HEK293 (cell line): ENCODE measurements around the gene RABEP2.

Source experiments
- TCF7L2 ChIP-seq: IDR thresholded peaks from 2 replicates; pipeline ENCODE4 v1.6.1; 2011; ENCODE audit warnings: low read depth, mild to moderate bottlenecking, inconsistent platforms, low read length, moderate library complexity, borderline replicate concordance
- ZNF214 ChIP-seq: fragments of 450-650 bp; formaldehyde crosslinking; IDR thresholded peaks from 2 replicates; pipeline ENCODE4 v1.5.1; 2017; ENCODE audit warnings: missing biosample characterization, mild to moderate bottlenecking, missing genetic modification characterization, borderline replicate concordance
- ZNF311 ChIP-seq: fragments of 450-650 bp; formaldehyde crosslinking; IDR thresholded peaks from 2 replicates; pipeline ENCODE4 v1.5.1; 2017; ENCODE audit warnings: missing biosample characterization, missing genetic modification characterization, borderline replicate concordance
- ZNF350 ChIP-seq: fragments of 450-650 bp; formaldehyde crosslinking; IDR thresholded peaks from 2 replicates; pipeline ENCODE4 v1.5.0; 2017; ENCODE audit warnings: missing biosample characterization, mild to moderate bottlenecking, missing genetic modification characterization
- TF ChIP-seq, protein P1 (sequence below): fragments of 450-650 bp; formaldehyde crosslinking; IDR thresholded peaks from 2 replicates; pipeline ENCODE4 v1.5.1; 2016; ENCODE audit warnings: missing biosample characterization, missing genetic modification characterization
- TF ChIP-seq, protein P2 (sequence below): fragments of 450-650 bp; formaldehyde crosslinking; IDR thresholded peaks from 2 replicates; pipeline ENCODE4 v1.5.1; 2016; ENCODE audit warnings: missing biosample characterization, missing genetic modification characterization

DNA sequence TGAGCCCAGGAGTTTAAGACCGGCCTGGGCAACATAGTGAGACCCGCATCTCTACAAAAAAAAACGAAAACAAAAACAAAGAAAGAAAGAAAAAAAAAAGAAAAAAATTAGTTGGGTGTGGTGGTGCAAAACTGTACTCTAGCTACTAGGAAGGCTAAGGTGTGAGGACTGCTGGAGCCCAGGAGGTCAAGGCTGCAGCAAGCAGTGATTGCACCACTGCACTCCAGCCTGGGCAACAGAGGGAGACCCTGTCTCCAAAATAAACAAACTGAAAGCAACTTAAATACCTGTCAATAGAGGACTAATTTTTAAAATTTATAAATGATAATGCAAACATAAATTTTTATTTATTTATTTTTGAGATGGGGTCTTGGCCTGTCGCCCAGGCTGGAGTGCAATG lies 29.4 kb downstream of the RABEP2 start:
- TF ChIP-seq, protein P1, sequence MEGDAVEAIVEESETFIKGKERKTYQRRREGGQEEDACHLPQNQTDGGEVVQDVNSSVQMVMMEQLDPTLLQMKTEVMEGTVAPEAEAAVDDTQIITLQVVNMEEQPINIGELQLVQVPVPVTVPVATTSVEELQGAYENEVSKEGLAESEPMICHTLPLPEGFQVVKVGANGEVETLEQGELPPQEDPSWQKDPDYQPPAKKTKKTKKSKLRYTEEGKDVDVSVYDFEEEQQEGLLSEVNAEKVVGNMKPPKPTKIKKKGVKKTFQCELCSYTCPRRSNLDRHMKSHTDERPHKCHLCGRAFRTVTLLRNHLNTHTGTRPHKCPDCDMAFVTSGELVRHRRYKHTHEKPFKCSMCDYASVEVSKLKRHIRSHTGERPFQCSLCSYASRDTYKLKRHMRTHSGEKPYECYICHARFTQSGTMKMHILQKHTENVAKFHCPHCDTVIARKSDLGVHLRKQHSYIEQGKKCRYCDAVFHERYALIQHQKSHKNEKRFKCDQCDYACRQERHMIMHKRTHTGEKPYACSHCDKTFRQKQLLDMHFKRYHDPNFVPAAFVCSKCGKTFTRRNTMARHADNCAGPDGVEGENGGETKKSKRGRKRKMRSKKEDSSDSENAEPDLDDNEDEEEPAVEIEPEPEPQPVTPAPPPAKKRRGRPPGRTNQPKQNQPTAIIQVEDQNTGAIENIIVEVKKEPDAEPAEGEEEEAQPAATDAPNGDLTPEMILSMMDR (tag by site-specific recombination) = no peak
- TF ChIP-seq TCF7L2 (no peak), ZNF350 (tag by site-specific recombination) (no peak), ZNF214 (tag by site-specific recombination) (no peak), ZNF311 (tag by site-specific recombination) (no peak)
- TF ChIP-seq, protein P2, sequence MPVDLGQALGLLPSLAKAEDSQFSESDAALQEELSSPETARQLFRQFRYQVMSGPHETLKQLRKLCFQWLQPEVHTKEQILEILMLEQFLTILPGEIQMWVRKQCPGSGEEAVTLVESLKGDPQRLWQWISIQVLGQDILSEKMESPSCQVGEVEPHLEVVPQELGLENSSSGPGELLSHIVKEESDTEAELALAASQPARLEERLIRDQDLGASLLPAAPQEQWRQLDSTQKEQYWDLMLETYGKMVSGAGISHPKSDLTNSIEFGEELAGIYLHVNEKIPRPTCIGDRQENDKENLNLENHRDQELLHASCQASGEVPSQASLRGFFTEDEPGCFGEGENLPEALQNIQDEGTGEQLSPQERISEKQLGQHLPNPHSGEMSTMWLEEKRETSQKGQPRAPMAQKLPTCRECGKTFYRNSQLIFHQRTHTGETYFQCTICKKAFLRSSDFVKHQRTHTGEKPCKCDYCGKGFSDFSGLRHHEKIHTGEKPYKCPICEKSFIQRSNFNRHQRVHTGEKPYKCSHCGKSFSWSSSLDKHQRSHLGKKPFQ (tag by site-specific recombination) = no peak
